HepG2 (cell line): ENCODE data around the gene RGS8. TPM values are rescaled to one million over a fixed set of nuclear protein-coding genes. Genes with fewer than 3 reads are reported as not detected.

Experiments
- ATAC-seq: fragments of 200-7000 bp; cut with Tn5 transposase; 3 replicates; pipeline ENCODE4 v1.9.1; 2020; ENCODE audit warnings: mild to moderate bottlenecking, moderate library complexity
- BruUV-seq: library from RNA; stranded (reverse); fragments of 400-500 nt; replicated peaks from 2 replicates; lab custom pipeline; 2021; lab: Mats Ljungman, UMichigan
- CTCF ChIA-PET: fragments of 300-600 bp; formaldehyde crosslinking; extraction: SDS; loops from one replicate; lab custom pipeline; 2021; ENCODE audit warnings: low total read pairs, inconsistent platforms, low intra/inter-chr PET ratio; lab: Yijun Ruan, JAX
- POLR2A ChIA-PET: fragments of 350-600 bp; sonication (Branson Sonifier 250); formaldehyde crosslinking; loops from one replicate; lab custom pipeline; 2020; ENCODE audit warnings: antibody characterized with exemption, inconsistent platforms; lab: Yijun Ruan, JAX
- DNase-seq: peaks from one replicate; pipeline ENCODE4 v3.0.0-alpha.2; 2015; ENCODE audit warnings: low spot score
- FAIRE-seq: peaks from 3 replicates; lab custom pipeline; 2011; peaks lifted over from hg19 to GRCh38; lab: Jason Lieb, UNC
- H2AFZ ChIP-seq: one replicate; pipeline ENCODE4 v1.6.1; 2011; ENCODE audit warnings: low read length, inconsistent platforms
- H3K27ac ChIP-seq: fragments of 300-600 bp; 3 replicates; pipeline ENCODE4 v1.8.0; 2011; ENCODE audit warnings: mixed run types, mild to moderate bottlenecking, mixed read lengths, low read length, inconsistent platforms; ENCODE audit not compliant: insufficient read depth; ENCODE audit errors: extremely low read length
- H3K27me3 ChIP-seq, 2 experiments: fragments of 200-600 bp in 1 of 2; 2 replicates in 1 of 2; 3 replicates in 1 of 2; pipeline versions ENCODE4 v1.6.0 to v1.8.0; 2011; ENCODE audit warnings: low read length in 2 of 2, mild to moderate bottlenecking in 2 of 2, moderate library complexity in 2 of 2, inconsistent platforms in 1 of 2; ENCODE audit not compliant: insufficient read depth in 2 of 2, control insufficient read depth in 1 of 2
- H3K36me3 ChIP-seq, 2 experiments: fragments of 200-600 bp in 1 of 2; replicated peaks in 1 of 2; 2 replicates in 1 of 2; 3 replicates in 1 of 2; pipeline versions ENCODE4 v1.5.1 to v1.8.0; 2011; ENCODE audit warnings: low read length in 2 of 2, inconsistent platforms in 1 of 2; ENCODE audit not compliant: insufficient read depth in 2 of 2, control insufficient read depth in 1 of 2
- H3K4me1 ChIP-seq: 2 replicates; pipeline ENCODE4 v1.5.1; 2012; ENCODE audit warnings: low read length, inconsistent platforms; ENCODE audit not compliant: insufficient read depth
- H3K4me2 ChIP-seq: 2 replicates; pipeline ENCODE4 v1.6.0; 2011; ENCODE audit warnings: low read depth, low read length, inconsistent platforms
- H3K4me3 ChIP-seq, 3 experiments: fragments of 200-600 bp in 1 of 3; sonication (generic), shearing (Covaris generic) in 1 of 3; replicated peaks in 1 of 3; 2 replicates each; pipeline ENCODE4 v1.5.1; 2011 to 2016; ENCODE audit warnings: low read length in 3 of 3, inconsistent platforms in 2 of 3, low read depth in 2 of 3, mild to moderate bottlenecking in 2 of 3, control low read depth in 1 of 3, mixed read lengths in 1 of 3; ENCODE audit not compliant: insufficient read depth in 1 of 3
- H3K79me2 ChIP-seq: one replicate; pipeline ENCODE4 v1.6.1; 2011; ENCODE audit warnings: low read length, inconsistent platforms; ENCODE audit not compliant: insufficient read depth
- H3K9ac ChIP-seq: 2 replicates; pipeline ENCODE4 v1.6.0; 2011; ENCODE audit warnings: mild to moderate bottlenecking, low read depth, low read length, inconsistent platforms; ENCODE audit not compliant: insufficient read depth
- H3K9me3 ChIP-seq: 2 replicates; pipeline ENCODE4 v1.5.1; 2012; ENCODE audit warnings: mild to moderate bottlenecking, low read length
- H4K20me1 ChIP-seq: 2 replicates; pipeline ENCODE4 v1.6.0; 2011; ENCODE audit warnings: inconsistent platforms, mild to moderate bottlenecking, low read length, moderate library complexity; ENCODE audit not compliant: insufficient read depth
- CHCHD3 ChIP-seq: sonication (generic); formaldehyde crosslinking; IDR thresholded peaks from 2 replicates; pipeline ENCODE4 v1.8.0; 2022; ENCODE audit warnings: mild to moderate bottlenecking, missing genetic modification reagents, moderate library complexity
- HMGXB4 ChIP-seq, 2 experiments: sonication (generic) in 1 of 2; formaldehyde crosslinking in 1 of 2; IDR thresholded peaks; 2 replicates each; pipeline versions ENCODE4 v1.4.0 to v1.6.1; 2018 to 2020; ENCODE audit warnings: missing genetic modification reagents in 2 of 2, borderline replicate concordance in 1 of 2, low read depth in 1 of 2, mild to moderate bottlenecking in 1 of 2, missing biosample characterization in 1 of 2
- HOXA5 ChIP-seq: sonication (generic); formaldehyde crosslinking; IDR thresholded peaks from 2 replicates; pipeline ENCODE4 v1.4.0; 2020; ENCODE audit warnings: missing genetic modification reagents
- KDM5B ChIP-seq: sonication (generic); formaldehyde crosslinking; IDR thresholded peaks from 2 replicates; pipeline ENCODE4 v1.4.0; 2020; ENCODE audit warnings: missing genetic modification reagents, mild to moderate bottlenecking, borderline replicate concordance
- MAX ChIP-seq: IDR thresholded peaks from 2 replicates; pipeline ENCODE4 v1.6.1; 2012; ENCODE audit warnings: inconsistent platforms
- MTF2 ChIP-seq: sonication (generic); formaldehyde crosslinking; IDR thresholded peaks from 2 replicates; pipeline ENCODE4 v1.5.0; 2020; ENCODE audit warnings: missing genetic modification reagents, borderline replicate concordance
- POLR2AphosphoS2 ChIP-seq: IDR thresholded peaks from 2 replicates; pipeline ENCODE4 v1.6.1; 2011; ENCODE audit warnings: low read depth, low read length, improper control_type of control experiment
- SAFB2 ChIP-seq: sonication (generic); formaldehyde crosslinking; IDR thresholded peaks from 2 replicates; pipeline ENCODE4 v1.5.1; 2020; ENCODE audit warnings: missing genetic modification reagents, low read depth, mild to moderate bottlenecking, borderline replicate concordance
- TFDP2 ChIP-seq: sonication (generic); formaldehyde crosslinking; IDR thresholded peaks from 2 replicates; pipeline ENCODE4 v1.4.0; 2020; ENCODE audit warnings: missing genetic modification reagents
- ZC3H13 ChIP-seq: sonication (generic); formaldehyde crosslinking; IDR thresholded peaks from 2 replicates; pipeline ENCODE4 v1.8.1; 2023; ENCODE audit warnings: mild to moderate bottlenecking, missing genetic modification reagents, moderate library complexity
- ZNF451 ChIP-seq: sonication (generic); formaldehyde crosslinking; IDR thresholded peaks from 2 replicates; pipeline ENCODE4 v1.5.0; 2020; ENCODE audit warnings: mild to moderate bottlenecking, missing genetic modification reagents
- ZNF746 ChIP-seq: sonication (generic); formaldehyde crosslinking; IDR thresholded peaks from 2 replicates; pipeline ENCODE4 v1.8.0; 2022; ENCODE audit warnings: mild to moderate bottlenecking, missing genetic modification reagents
- ZNF775 ChIP-seq: sonication (generic); formaldehyde crosslinking; IDR thresholded peaks from 2 replicates; pipeline ENCODE4 v1.4.0; 2020; ENCODE audit warnings: missing genetic modification reagents, mild to moderate bottlenecking, moderate library complexity, borderline replicate concordance
- ZNF839 ChIP-seq: sonication (generic); formaldehyde crosslinking; IDR thresholded peaks from 2 replicates; pipeline ENCODE4 v1.4.0; 2020; ENCODE audit warnings: missing genetic modification reagents, mild to moderate bottlenecking, borderline replicate concordance
- WGBS: methylation state at CpG from one replicate; pipeline ENCODE4 v1.1.6; 2017; ENCODE audit warnings: low lambda C conversion rate; 5-methylcytosine and 5-hydroxymethylcytosine counted together
- in situ Hi-C: cut with HindIII; loops from 2 replicates; pipeline ENCODE4 v1.10.0; 2017; ENCODE audit warnings: low pct_unique_long_range_greater_than_20kb; ENCODE audit not compliant: extremely low pct_ligation_motif_present
- intact Hi-C: fragments of 100-400 bp; cut with micrococcal nuclease; formaldehyde crosslinking; loops from one replicate; pipeline ENCODE4 v1.10.0; 2022; ENCODE audit not compliant: unreplicated experiment
- polyA plus RNA-seq, 8 experiments: library from polyadenylated mRNA; depleted of rRNA in 3 of 8; stranded (reverse) in 7 of 8; unstranded in 1 of 8; fragments of >200 nt; fragmentation: Illumina TruSeq in 4 of 8; extraction: Trizol in 4 of 8; gene quantifications; 2 replicates each; pipeline versions ENCODE4 v1.2.1 to v1.2.3, GENCODE V29; 2011 to 2016; ENCODE audit warnings: low read depth in 4 of 8, missing spikeins in 1 of 8, mixed read lengths in 1 of 8; ENCODE audit not compliant: insufficient read depth in 1 of 8
- total RNA-seq, 5 experiments: library from RNA; depleted of rRNA; stranded (reverse); fragments of >200 nt; fragmentation: Illumina TruSeq; extraction: Trizol; gene quantifications; 2 replicates each; pipeline ENCODE4 v1.2.3, GENCODE V29; 2016; ENCODE audit warnings: low read depth in 1 of 5
- TF ChIP-seq, protein P1 (sequence below): sonication (generic); formaldehyde crosslinking; IDR thresholded peaks from 2 replicates; pipeline ENCODE4 v1.4.0; 2020; ENCODE audit warnings: missing genetic modification reagents
- TF ChIP-seq, protein P2 (sequence below), 2 experiments: fragments of 450-650 bp in 1 of 2; sonication (generic) in 1 of 2; formaldehyde crosslinking; IDR thresholded peaks; 2 replicates each; pipeline versions ENCODE4 v1.5.0 to v1.8.0; 2020 to 2022; ENCODE audit warnings: mild to moderate bottlenecking in 1 of 2, missing genetic modification reagents in 1 of 2

RGS8 gene
- total and polyA plus RNA-seq, 2 of the 13 experiments (the other 11 are each of a cell fraction or from before 2014, with no cell fraction given) = not detected

GRCh38 chr1:182707122-182707521 lies 22.7 kb upstream of the RGS8 start:
- Histone ChIP-seq H3K9me3 (no peaks in the 10 kb centered on the region), H3K9ac (no peak overlapping the region), H3K27me3 (no peaks in the 10 kb centered on the region; a peak in 1 of 5 replicates), H3K36me3 (no peaks in the 10 kb centered on the region), H4K20me1 (no peaks in the 10 kb centered on the region), H3K4me1 (no peaks in the 10 kb centered on the region), H2AFZ (no peak overlapping the region), H3K4me2 (no peak overlapping the region), H3K4me3 (no peak overlapping the region), H3K79me2 (no peaks in the 10 kb centered on the region), H3K27ac (no peak overlapping the region)
- in situ Hi-C loops = no loop called here
- DNase-seq (no peak), ATAC-seq (no peak), FAIRE-seq (no peak)
- no TSS peak for BruUV-seq
- WGBS = 28% methylated on average over 1 of the region's 1 CpG
- intact Hi-C loops = no loop called here
- ChIA-PET CTCF (no interaction called here), POLR2A (no interaction called here)
- TF ChIP-seq TFDP2 (CRISPR knock-in tag) (no peak), ZNF451 (CRISPR knock-in tag) (no peak), CHCHD3 (CRISPR knock-in tag) (no peak), SAFB2 (CRISPR knock-in tag) (no peak), ZNF746 (CRISPR knock-in tag) (no peak), MAX (no peak), ZC3H13 (CRISPR knock-in tag) (no peak), HMGXB4 (CRISPR knock-in tag; IDR thresholded peaks at IDR 0.05; ENCODE audit: borderline replicate concordance in 1 of 2, low read depth in 1 of 2) (no peak), ZNF839 (no peak), ZNF775 (CRISPR knock-in tag) (no peak), KDM5B (CRISPR knock-in tag) (no peak), HOXA5 (CRISPR knock-in tag) (no peak), MTF2 (no peak), POLR2AphosphoS2 (no peak)
- TF ChIP-seq, protein P1, sequence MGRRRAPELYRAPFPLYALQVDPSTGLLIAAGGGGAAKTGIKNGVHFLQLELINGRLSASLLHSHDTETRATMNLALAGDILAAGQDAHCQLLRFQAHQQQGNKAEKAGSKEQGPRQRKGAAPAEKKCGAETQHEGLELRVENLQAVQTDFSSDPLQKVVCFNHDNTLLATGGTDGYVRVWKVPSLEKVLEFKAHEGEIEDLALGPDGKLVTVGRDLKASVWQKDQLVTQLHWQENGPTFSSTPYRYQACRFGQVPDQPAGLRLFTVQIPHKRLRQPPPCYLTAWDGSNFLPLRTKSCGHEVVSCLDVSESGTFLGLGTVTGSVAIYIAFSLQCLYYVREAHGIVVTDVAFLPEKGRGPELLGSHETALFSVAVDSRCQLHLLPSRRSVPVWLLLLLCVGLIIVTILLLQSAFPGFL (CRISPR knock-in tag) = no peak
- TF ChIP-seq, protein P2, sequence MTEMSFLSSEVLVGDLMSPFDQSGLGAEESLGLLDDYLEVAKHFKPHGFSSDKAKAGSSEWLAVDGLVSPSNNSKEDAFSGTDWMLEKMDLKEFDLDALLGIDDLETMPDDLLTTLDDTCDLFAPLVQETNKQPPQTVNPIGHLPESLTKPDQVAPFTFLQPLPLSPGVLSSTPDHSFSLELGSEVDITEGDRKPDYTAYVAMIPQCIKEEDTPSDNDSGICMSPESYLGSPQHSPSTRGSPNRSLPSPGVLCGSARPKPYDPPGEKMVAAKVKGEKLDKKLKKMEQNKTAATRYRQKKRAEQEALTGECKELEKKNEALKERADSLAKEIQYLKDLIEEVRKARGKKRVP (CRISPR knock-in tag; IDR thresholded peaks at IDR 0.05) = no peak
